ENCODE data around the gene TBX21.

The TBX21 gene

DNA sequence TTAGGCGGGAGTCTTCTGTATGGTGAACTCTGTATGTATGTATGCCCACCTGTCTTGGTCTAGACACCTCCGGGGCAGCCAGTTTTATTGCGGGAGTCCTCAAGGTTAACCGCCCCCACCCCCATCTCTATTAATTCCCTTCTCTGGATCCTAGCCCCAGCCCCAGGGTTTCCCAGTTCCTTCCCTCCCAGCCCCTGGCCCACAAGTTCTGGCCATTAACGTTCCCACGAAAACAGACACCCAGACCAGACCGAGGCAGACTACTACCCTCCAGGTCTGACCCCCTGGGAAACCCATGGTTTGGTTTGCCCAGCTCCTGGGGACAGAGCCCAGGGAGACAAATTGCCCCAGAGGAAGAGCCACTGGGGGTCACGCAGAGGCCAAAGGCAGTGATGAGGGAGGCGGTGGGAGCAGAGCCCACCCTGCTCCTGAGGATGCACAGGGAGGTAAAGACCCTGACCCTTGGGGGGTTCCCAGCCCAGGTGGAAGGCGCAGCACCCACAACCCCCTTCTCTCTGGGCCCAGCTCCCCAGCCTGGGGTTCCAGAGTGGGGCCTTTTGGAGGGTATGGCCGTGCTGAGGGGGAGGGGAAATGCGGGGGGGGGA lies 30.5 kb upstream of the TBX21 start:
- TF ChIP-seq Cebpa-rat (IDR thresholded peaks at IDR 0.05), result no peak
- Histone ChIP-seq H3K4me2 (peak overlapping the region; percentile 89 to 100 (median 93)), H3K9ac (peak overlapping the region; percentile 18 to 68 (median 53); a peak in 15 of 22 replicates), H3K36me3 (peaks cover 6 to 42% (median 29%) of the 10 kb centered on the region in 11 experiments; a peak in 21 of 22 replicates), H3K4me1 (peaks cover 76 to 100% (median 99%) of the 10 kb centered on the region in 10 experiments), H3K9me3 (replicated peaks in 1 of 11) (no peaks in the 10 kb centered on the region), H3K27me3 (no peaks in the 10 kb centered on the region), H3K27ac (peak overlapping the region in 7 of 11 experiments; percentile 32 to 71 (median 65); a peak in 11 of 22 replicates), H4K20me1 (peaks cover 23 to 94% (median 44%) of the 10 kb centered on the region in 11 experiments; a peak in 21 of 22 replicates), H3K4me3 (peak overlapping the region in 4 of 10 experiments; percentile 12 to 58 (median 30); a peak in 7 of 20 replicates)

DNA sequence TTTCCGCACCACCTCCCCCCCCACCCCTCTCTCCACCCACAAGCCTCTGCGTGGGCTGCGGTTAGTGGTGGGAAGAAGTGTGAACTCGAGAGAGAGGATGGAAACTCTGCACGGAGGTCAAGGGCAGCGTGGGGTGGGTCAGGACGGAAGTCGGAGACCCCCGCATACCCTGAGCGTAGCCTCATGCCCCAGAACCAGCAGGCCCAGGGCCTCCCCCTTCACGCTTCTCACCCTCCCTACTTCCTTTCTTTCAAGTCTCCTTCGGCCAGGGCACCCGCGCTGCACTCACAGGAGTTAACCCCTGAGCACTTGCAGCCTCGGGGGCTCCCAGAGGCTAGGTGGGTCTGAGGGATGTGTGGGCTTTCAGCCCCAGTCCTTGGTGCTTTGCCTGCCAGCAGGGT lies 29.8 kb upstream of the TBX21 start:
- Histone ChIP-seq H3K4me2 (peak overlapping the region; percentile 89 to 100 (median 93)), H3K9ac (peak overlapping the region in 8 of 11 experiments; percentile 46 to 68 (median 57); a peak in 13 of 22 replicates)

DNA sequence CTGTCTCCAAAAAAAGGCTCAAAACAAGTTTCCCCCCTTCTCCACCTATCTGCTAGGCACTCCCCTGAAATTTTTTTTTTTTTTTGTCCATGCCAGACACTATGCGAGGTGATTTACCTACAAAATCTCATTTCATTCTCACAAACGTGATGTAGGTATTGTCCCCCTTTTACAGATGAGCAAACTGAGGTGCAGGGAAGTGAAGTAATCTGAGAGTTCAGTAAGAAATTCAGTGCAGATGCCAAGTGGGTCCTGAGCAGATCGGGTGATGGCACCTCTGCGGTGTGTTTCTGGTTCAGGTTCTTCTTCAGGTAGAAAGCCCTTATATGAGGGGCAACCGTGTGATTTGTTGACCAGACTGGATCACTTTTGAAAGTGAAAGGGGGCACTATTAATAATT lies 29.4 kb upstream of the TBX21 start:
- no peak for TF ChIP-seq Cebpa-rat (IDR thresholded peaks at IDR 0.05)
- H3K4me1 ChIP-seq, result peaks cover 76 to 96% (median 94%) of the 10 kb centered on the region in 10 experiments
- H3K9me3 ChIP-seq (replicated peaks in 1 of 11), result no peaks in the 10 kb centered on the region
- peak overlapping the region in 8 of 10 experiments; percentile 4 to 58 (median 35); a peak in 10 of 20 replicates for H3K4me3 ChIP-seq
- H3K27me3 ChIP-seq, result no peaks in the 10 kb centered on the region
- H4K20me1 ChIP-seq, result peaks cover 12 to 91% (median 34%) of the 10 kb centered on the region in 11 experiments; a peak in 20 of 22 replicates
- H3K27ac ChIP-seq, result peak overlapping the region in 9 of 11 experiments; percentile 2 to 72 (median 65); a peak in 16 of 22 replicates
- peak overlapping the region; percentile 89 to 100 (median 93) for H3K4me2 ChIP-seq
- peaks cover 6 to 39% (median 23%) of the 10 kb centered on the region in 11 experiments; a peak in 21 of 22 replicates for H3K36me3 ChIP-seq
- H3K9ac ChIP-seq, result peak overlapping the region in 9 of 11 experiments; percentile 24 to 68 (median 55); a peak in 16 of 22 replicates

More for the DNA sequence above, 29.8 kb upstream of the TBX21 start:
- peaks cover 16 to 94% (median 39%) of the 10 kb centered on the region in 11 experiments; a peak in 20 of 22 replicates for H4K20me1 ChIP-seq
- no peaks in the 10 kb centered on the region for H3K9me3 ChIP-seq (replicated peaks in 1 of 11)
- TF ChIP-seq Cebpa-rat (IDR thresholded peaks at IDR 0.05), result no peak
- H3K36me3 ChIP-seq, result peaks cover 6 to 41% (median 28%) of the 10 kb centered on the region in 11 experiments; a peak in 21 of 22 replicates
- peak overlapping the region in 8 of 11 experiments; percentile 57 to 72 (median 66); a peak in 15 of 22 replicates for H3K27ac ChIP-seq
- H3K4me3 ChIP-seq, result peak overlapping the region in 8 of 10 experiments; percentile 4 to 58 (median 35); a peak in 6 of 20 replicates
- H3K4me1 ChIP-seq, result peaks cover 80 to 100% (median 98%) of the 10 kb centered on the region in 10 experiments
- H3K27me3 ChIP-seq, result no peaks in the 10 kb centered on the region

DNA sequence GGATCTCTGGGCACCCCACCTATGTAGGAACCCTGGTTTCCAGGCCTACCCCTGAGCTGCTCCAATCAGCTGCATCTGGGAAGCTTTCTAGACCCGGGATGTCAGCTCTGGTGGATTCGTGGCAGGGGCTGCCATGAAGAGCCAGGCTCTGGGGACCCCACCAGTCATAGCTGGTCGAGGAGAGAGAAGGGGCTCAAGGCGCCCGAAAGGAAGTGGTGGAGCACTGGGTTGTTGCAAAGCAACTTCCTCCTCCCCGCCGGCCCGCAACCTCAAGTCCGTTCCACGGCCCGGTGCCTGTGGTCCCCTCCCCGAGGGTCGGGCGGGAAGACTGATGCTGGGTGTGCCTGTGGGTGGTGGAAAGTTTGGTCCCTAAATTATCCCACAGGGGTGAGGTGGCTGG lies 28.9 kb upstream of the TBX21 start:
- Histone ChIP-seq H3K4me2 (peak overlapping the region; percentile 89 to 100 (median 93)), H3K27ac (peak overlapping the region in 9 of 11 experiments; percentile 2 to 72 (median 65); a peak in 16 of 22 replicates), H4K20me1 (peaks cover 10 to 87% (median 32%) of the 10 kb centered on the region in 11 experiments; a peak in 20 of 22 replicates), H3K4me1 (peaks cover 76 to 93% (median 90%) of the 10 kb centered on the region in 10 experiments), H3K4me3 (peak overlapping the region in 7 of 10 experiments; percentile 0 to 58 (median 38); a peak in 9 of 20 replicates), H3K36me3 (peaks cover 7 to 39% (median 23%) of the 10 kb centered on the region in 11 experiments), H3K27me3 (no peaks in the 10 kb centered on the region), H3K9ac (peak overlapping the region in 9 of 11 experiments; percentile 24 to 68 (median 55); a peak in 16 of 22 replicates), H3K9me3 (replicated peaks in 1 of 11) (no peaks in the 10 kb centered on the region)
- TF ChIP-seq Cebpa-rat (IDR thresholded peaks at IDR 0.05), result peak in 1 of 11 experiments; percentile 15; a peak in 2 of 22 replicates

DNA sequence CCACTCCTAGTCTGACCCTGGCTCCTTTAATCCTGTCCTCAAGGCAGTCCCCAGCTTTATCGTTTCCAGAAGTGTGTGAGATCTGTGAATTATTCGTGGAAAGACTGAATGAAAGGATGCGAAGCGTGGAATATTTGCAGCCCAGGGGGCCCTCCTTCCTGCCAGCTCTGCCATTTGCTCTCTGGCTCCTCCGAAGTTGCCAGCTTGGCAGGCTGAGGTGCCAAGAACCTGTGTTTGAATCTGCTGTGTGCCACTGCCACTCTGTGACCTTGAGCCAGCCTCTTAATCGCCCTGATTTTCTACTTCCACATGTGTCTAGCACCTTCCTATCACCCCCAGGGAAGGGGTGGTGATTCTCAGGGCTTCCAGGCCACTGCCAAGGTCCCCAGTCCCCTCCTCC lies 28.3 kb upstream of the TBX21 start:
- H3K36me3 ChIP-seq, result peaks cover 8 to 39% (median 24%) of the 10 kb centered on the region in 11 experiments
- no peak for TF ChIP-seq Cebpa-rat (IDR thresholded peaks at IDR 0.05)
- H3K27ac ChIP-seq, result peak overlapping the region in 8 of 11 experiments; percentile 57 to 72 (median 66); a peak in 16 of 22 replicates
- H3K4me2 ChIP-seq, result peak overlapping the region; percentile 89 to 100 (median 93)
- H3K9ac ChIP-seq, result peak overlapping the region in 8 of 11 experiments; percentile 30 to 68 (median 54); a peak in 15 of 22 replicates
- H3K4me3 ChIP-seq, result peak overlapping the region in 5 of 10 experiments; percentile 0 to 58 (median 40); a peak in 2 of 20 replicates
- no peaks in the 10 kb centered on the region for H3K27me3 ChIP-seq
- H4K20me1 ChIP-seq, result peaks cover 4 to 83% (median 29%) of the 10 kb centered on the region in 11 experiments; a peak in 15 of 22 replicates
- peaks cover 76 to 87% (median 84%) of the 10 kb centered on the region in 10 experiments for H3K4me1 ChIP-seq
- no peaks in the 10 kb centered on the region for H3K9me3 ChIP-seq (replicated peaks in 1 of 11)

DNA sequence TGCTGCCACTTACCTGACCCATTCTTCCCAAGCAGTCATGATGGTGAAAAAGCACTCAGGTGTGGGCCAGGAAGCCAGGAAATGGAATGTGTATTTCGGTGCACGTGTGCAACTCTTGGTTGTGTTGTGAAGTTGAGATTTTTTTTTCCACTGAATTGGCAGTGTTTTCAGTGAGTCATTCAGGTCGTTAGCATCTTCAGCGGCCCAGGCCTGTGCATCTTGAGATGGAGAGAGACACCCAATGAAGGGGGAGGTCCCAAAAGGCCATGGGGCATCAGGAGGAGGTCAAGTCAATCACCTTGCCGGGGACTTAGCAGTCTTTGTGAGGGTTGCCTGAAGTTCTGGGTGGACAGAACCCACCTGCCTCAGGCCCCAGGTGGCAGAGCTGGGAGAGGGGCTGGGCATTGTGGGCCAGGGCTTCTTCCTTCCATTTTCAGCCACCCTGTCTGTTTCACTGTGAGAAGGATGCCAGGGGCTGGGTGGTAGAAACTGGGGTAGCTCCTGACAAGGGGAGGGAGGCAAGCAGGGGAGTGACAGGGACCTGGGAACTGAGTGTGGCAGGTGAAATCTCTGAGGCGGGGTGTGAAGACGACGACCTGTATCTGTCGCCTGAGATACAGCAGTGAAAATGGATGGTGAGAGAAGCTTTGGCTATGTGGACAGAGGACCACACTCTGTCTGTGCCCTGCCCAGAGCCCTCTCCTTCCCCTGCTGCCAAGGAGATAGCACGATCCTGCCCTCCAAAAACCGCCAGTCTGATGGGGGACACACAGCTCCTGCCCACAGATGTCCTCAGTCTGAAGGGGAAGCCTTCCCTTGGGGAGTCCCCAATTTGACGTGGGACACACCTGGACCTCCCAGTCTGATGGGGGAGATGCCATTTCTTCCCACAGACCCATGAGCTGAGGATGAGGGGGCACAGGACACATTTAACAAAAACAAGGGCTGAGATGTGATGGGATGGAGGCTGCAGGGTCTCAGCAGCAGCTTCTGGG lies 27.2 kb upstream of the TBX21 start:
- H3K4me3 ChIP-seq, result peak overlapping the region in 2 of 10 experiments; percentile 4 to 30; a peak in 3 of 20 replicates
- no peaks in the 10 kb centered on the region for H3K27me3 ChIP-seq
- H3K9ac ChIP-seq, result peak overlapping the region in 8 of 11 experiments; percentile 9 to 57 (median 46); a peak in 13 of 22 replicates
- peaks cover 18 to 41% (median 28%) of the 10 kb centered on the region in 11 experiments for H3K36me3 ChIP-seq
- peak overlapping the region; percentile 89 to 100 (median 93) for H3K4me2 ChIP-seq
- no peak for TF ChIP-seq Cebpa-rat (IDR thresholded peaks at IDR 0.05)
- peaks cover 75 to 87% (median 83%) of the 10 kb centered on the region in 10 experiments for H3K4me1 ChIP-seq
- peak overlapping the region in 8 of 11 experiments; percentile 26 to 71 (median 46); a peak in 16 of 22 replicates for H3K27ac ChIP-seq
- peaks cover 3 to 86% (median 31%) of the 10 kb centered on the region in 11 experiments; a peak in 15 of 22 replicates for H4K20me1 ChIP-seq
- no peaks in the 10 kb centered on the region for H3K9me3 ChIP-seq (replicated peaks in 1 of 11)

DNA sequence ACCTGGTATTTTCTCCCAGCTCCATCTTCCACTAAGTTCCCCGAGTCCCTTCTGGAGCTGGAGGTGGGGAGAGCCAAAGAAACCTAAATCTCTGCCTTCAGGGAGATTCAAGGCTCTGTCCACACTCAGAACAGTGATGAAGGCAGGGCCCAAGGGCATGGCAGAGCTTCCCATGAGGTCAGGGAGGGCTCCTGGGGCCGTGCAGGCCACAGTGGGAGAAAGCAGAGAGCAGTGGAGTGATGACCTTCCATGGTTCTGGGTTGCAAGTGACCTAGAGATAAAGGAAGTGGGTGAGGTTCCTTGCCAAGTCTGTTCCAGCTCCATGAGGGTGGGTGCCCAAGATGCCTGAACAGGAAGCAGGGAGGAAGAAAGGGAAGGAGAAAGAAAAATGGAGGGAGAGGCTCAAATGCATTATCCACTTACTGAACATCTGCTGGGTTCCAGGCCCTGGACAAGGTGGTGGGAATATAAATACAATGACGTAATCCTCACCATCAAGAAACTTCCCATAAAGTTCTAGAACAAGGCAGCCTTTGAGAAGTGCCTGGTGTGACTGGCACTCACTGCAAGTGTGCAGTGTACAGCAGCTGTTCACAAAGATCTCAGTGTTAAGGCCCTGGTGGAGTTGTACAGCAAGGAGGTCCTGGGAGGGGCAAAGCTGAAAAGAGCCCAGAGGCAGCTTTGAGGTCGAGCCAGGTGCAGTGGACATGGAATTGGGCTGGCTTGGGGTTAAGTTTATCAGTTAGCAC lies 25.8 kb upstream of the TBX21 start:
- Histone ChIP-seq H3K4me3 (peak overlapping the region in 1 of 10 experiments; percentile 13; a peak in 1 of 20 replicates), H3K9ac (peak overlapping the region in 5 of 11 experiments; percentile 4 to 53 (median 46); a peak in 7 of 22 replicates), H4K20me1 (peaks cover 3 to 85% (median 41%) of the 10 kb centered on the region in 11 experiments; a peak in 15 of 22 replicates), H3K36me3 (peaks cover 24 to 45% (median 33%) of the 10 kb centered on the region in 11 experiments), H3K4me1 (peaks cover 75 to 87% (median 83%) of the 10 kb centered on the region in 10 experiments), H3K4me2 (peak overlapping the region; percentile 89 to 100 (median 93)), H3K27ac (peak overlapping the region in 8 of 11 experiments; percentile 28 to 65 (median 40); a peak in 14 of 22 replicates), H3K27me3 (no peaks in the 10 kb centered on the region), H3K9me3 (replicated peaks in 1 of 11) (no peaks in the 10 kb centered on the region)
- no peak for TF ChIP-seq Cebpa-rat (IDR thresholded peaks at IDR 0.05)

All from BLaER1 treated with 17β-estradiol and CSF1 and Interleukin-3, amounts not matched to agents 10 nM and 100 nM (cell line).